WTC11 (cell line): Measurements from ENCODE around the gene ABHD17C. TPM values are rescaled to one million over a fixed set of nuclear protein-coding genes. Genes with fewer than 3 reads are reported as not detected.

Experiments
- ATAC-seq: fragments of 200-7000 bp; cut with Tn5 transposase; 2 replicates; pipeline ENCODE4 v1.10.0; 2021; ENCODE audit warnings: mild to moderate bottlenecking, moderate library complexity
- CTCF ChIA-PET: fragments of 300-600 bp; sonication (Branson Sonifier 250); formaldehyde crosslinking; loops from one replicate; lab custom pipeline; 2021; ENCODE audit warnings: antibody characterized with exemption; lab: Charles Lee
- POLR2A ChIA-PET: fragments of 350-600 bp; sonication (Branson Sonifier 250); formaldehyde crosslinking; loops from one replicate; lab custom pipeline; 2021; ENCODE audit warnings: antibody characterized with exemption; lab: Charles Lee
- DNase-seq: peaks from one replicate; pipeline ENCODE4 v3.0.0; 2021; ENCODE audit warnings: low spot score
- H3K27ac Mint-ChIP-seq: 2 replicates; pipeline ENCODE4 v1.8.0; 2021; ENCODE audit warnings: mixed read lengths
- H3K27me3 Mint-ChIP-seq: 2 replicates; pipeline ENCODE4 v1.8.0; 2021; ENCODE audit warnings: low read depth, mild to moderate bottlenecking, moderate library complexity, mixed read lengths
- H3K36me3 Mint-ChIP-seq: 2 replicates; pipeline ENCODE4 v1.8.0; 2021; ENCODE audit warnings: mixed read lengths
- H3K4me1 Mint-ChIP-seq: 2 replicates; pipeline ENCODE4 v1.8.0; 2022; ENCODE audit warnings: mixed read lengths
- H3K4me3 Mint-ChIP-seq: 2 replicates; pipeline ENCODE4 v1.8.0; 2021; ENCODE audit warnings: mild to moderate bottlenecking, moderate library complexity, mixed read lengths
- H3K9me3 Mint-ChIP-seq: 2 replicates; pipeline ENCODE4 v1.8.0; 2021; ENCODE audit warnings: mixed read lengths
- ARID4B ChIP-seq: sonication (generic); formaldehyde crosslinking; IDR thresholded peaks from 2 replicates; pipeline ENCODE4 v1.8.0; 2023; ENCODE audit warnings: missing genetic modification reagents, mild to moderate bottlenecking, borderline replicate concordance
- ATF6 ChIP-seq: sonication (generic); formaldehyde crosslinking; IDR thresholded peaks from 2 replicates; pipeline ENCODE4 v1.8.1; 2023; ENCODE audit warnings: mild to moderate bottlenecking, missing genetic modification reagents
- CREM ChIP-seq: sonication (generic); formaldehyde crosslinking; IDR thresholded peaks from 2 replicates; pipeline ENCODE4 v1.8.1; 2022; ENCODE audit warnings: mild to moderate bottlenecking, missing genetic modification reagents, moderate library complexity
- E2F1 ChIP-seq: sonication (generic); formaldehyde crosslinking; IDR thresholded peaks from 2 replicates; pipeline ENCODE4 v1.8.0; 2022; ENCODE audit warnings: mild to moderate bottlenecking, missing genetic modification reagents
- EMX1 ChIP-seq: fragments of 250-450 bp; sonication (Bioruptor Pico); IDR thresholded peaks from 2 replicates; pipeline ENCODE4 v1.8.0; 2021; ENCODE audit warnings: mild to moderate bottlenecking
- HMGXB4 ChIP-seq: sonication (generic); formaldehyde crosslinking; IDR thresholded peaks from 2 replicates; pipeline ENCODE4 v1.8.1; 2023; ENCODE audit warnings: mild to moderate bottlenecking, moderate library complexity, missing genetic modification reagents
- JUN ChIP-seq: sonication (generic); formaldehyde crosslinking; IDR thresholded peaks from 2 replicates; pipeline ENCODE4 v1.8.0; 2023; ENCODE audit warnings: mild to moderate bottlenecking, missing genetic modification reagents
- KAT7 ChIP-seq: sonication (generic); formaldehyde crosslinking; IDR thresholded peaks from 2 replicates; pipeline ENCODE4 v1.8.1; 2023; ENCODE audit warnings: missing genetic modification reagents, mild to moderate bottlenecking, borderline replicate concordance
- MAX ChIP-seq: sonication (generic); formaldehyde crosslinking; IDR thresholded peaks from 2 replicates; pipeline ENCODE4 v1.8.0; 2022; ENCODE audit warnings: mild to moderate bottlenecking, missing genetic modification reagents
- MXD4 ChIP-seq: fragments of 250-450 bp; sonication (Bioruptor Pico); IDR thresholded peaks from 2 replicates; pipeline ENCODE4 v1.8.0; 2021; ENCODE audit warnings: mild to moderate bottlenecking, moderate library complexity, borderline replicate concordance
- NFATC4 ChIP-seq: fragments of 250-450 bp; sonication (Bioruptor Pico); IDR thresholded peaks from 2 replicates; pipeline ENCODE4 v1.9.0; 2021; ENCODE audit warnings: mild to moderate bottlenecking
- SMAD3 ChIP-seq: sonication (generic); formaldehyde crosslinking; IDR thresholded peaks from 2 replicates; pipeline ENCODE4 v1.8.0; 2022; ENCODE audit warnings: missing genetic modification reagents, mild to moderate bottlenecking, borderline replicate concordance
- ZBTB21 ChIP-seq: sonication (generic); formaldehyde crosslinking; IDR thresholded peaks from 2 replicates; pipeline ENCODE4 v1.8.1; 2023; ENCODE audit warnings: mild to moderate bottlenecking, missing genetic modification reagents, borderline replicate concordance
- ZNF121 ChIP-seq: sonication (generic); formaldehyde crosslinking; IDR thresholded peaks from 2 replicates; pipeline ENCODE4 v1.8.0; 2023; ENCODE audit warnings: missing genetic modification reagents
- ZNF232 ChIP-seq: sonication (generic); formaldehyde crosslinking; IDR thresholded peaks from 2 replicates; pipeline ENCODE4 v1.8.0; 2022; ENCODE audit warnings: mild to moderate bottlenecking, missing genetic modification reagents
- ZNF263 ChIP-seq: sonication (generic); formaldehyde crosslinking; IDR thresholded peaks from 2 replicates; pipeline ENCODE4 v1.8.1; 2022; ENCODE audit warnings: low read depth, mild to moderate bottlenecking, moderate library complexity, missing genetic modification reagents
- ZNF423 ChIP-seq: fragments of 250-450 bp; sonication (Bioruptor Pico); IDR thresholded peaks from 2 replicates; pipeline ENCODE4 v2.1.2; 2022; ENCODE audit warnings: mild to moderate bottlenecking, moderate library complexity
- ZNF425 ChIP-seq: fragments of 250-450 bp; sonication (Bioruptor Pico); conservative IDR thresholded peaks from 2 replicates; pipeline ENCODE4 v1.9.0; 2021; ENCODE audit warnings: mild to moderate bottlenecking
- total RNA-seq: library from RNA; stranded (reverse); gene quantifications from 3 replicates; pipeline ENCODE4 v1.2.3, GENCODE V29; 2021

Gene ABHD17C
- total RNA-seq, 1 experiment from 2014 or later: 29.0 TPM

- no peak for TF ChIP-seq MAX (CRISPR knock-in tag)
- TF ChIP-seq ZNF263 (CRISPR knock-in tag): no peak
- TF ChIP-seq EMX1 (CRISPR knock-in tag): no peak
Observed at GRCh38 chr15:80798911-80799310, 103.8 kb downstream of the ABHD17C start (continued).

- TF ChIP-seq ATF6 (CRISPR knock-in tag) (no peak), E2F1 (CRISPR knock-in tag) (no peak), ZNF232 (CRISPR knock-in tag) (no peak), ZNF121 (CRISPR knock-in tag) (no peak), ZNF425 (CRISPR knock-in tag) (no peak), ZBTB21 (CRISPR knock-in tag) (no peak), CREM (CRISPR knock-in tag) (no peak), ZNF423 (CRISPR knock-in tag) (no peak), JUN (CRISPR knock-in tag) (no peak), NFATC4 (CRISPR knock-in tag) (no peak), MXD4 (CRISPR knock-in tag) (no peak), ARID4B (CRISPR knock-in tag) (no peak), KAT7 (CRISPR knock-in tag) (no peak), HMGXB4 (CRISPR knock-in tag) (no peak), SMAD3 (CRISPR knock-in tag) (no peak)
- H3K36me3 Mint-ChIP-seq: no peaks in the 10 kb centered on the region
- POLR2A ChIA-PET: no interaction called here
- DNase-seq (no peak), ATAC-seq (peak; percentile 52)
- H3K27me3 Mint-ChIP-seq: peaks cover 15% of the 10 kb centered on the region
- CTCF ChIA-PET: interaction anchor here (1.7 kb wide), 1 partner anchor 20 kb away, joined by 8 read pairs; the partner anchor contains the start of gene CEMIP
- H3K4me1 Mint-ChIP-seq: peaks cover 7% of the 10 kb centered on the region
- H3K9me3 Mint-ChIP-seq: no peaks in the 10 kb centered on the region
- no peak overlapping the region for H3K27ac Mint-ChIP-seq
- no peak overlapping the region for H3K4me3 Mint-ChIP-seq
Observed at GRCh38 chr15:80800067-80800466, 105.0 kb downstream of the ABHD17C start.
